Ovary (tissue), 1 donor: ENCODE measurements around the gene FURIN.

Experiments
- EP300 ChIP-seq: sonication (generic); formaldehyde crosslinking; IDR thresholded peaks from one replicate; pipeline ENCODE4 v1.6.1; 2017; ENCODE audit warnings: antibody characterized with exemption
- POLR2A ChIP-seq: fragments of 450-650 bp; IDR thresholded peaks from one replicate; pipeline ENCODE4 v1.6.1; 2017; ENCODE audit warnings: antibody characterized with exemption, mild to moderate bottlenecking, moderate library complexity

- TF ChIP-seq EP300 = no peak
- TF ChIP-seq POLR2A = no peak
Measured at GRCh38 chr15:90866800-90867199, 1.6 kb upstream of the FURIN start.
